HG02884 (cell line): ENCODE data around the gene SH3PXD2B.

Experiments
- ATAC-seq: cut with Tn5 transposase; IDR thresholded peaks from one replicate; pipeline ENCODE4 v1.9.1; 2021; ENCODE audit warnings: mild to moderate bottlenecking, moderate library complexity; ENCODE audit not compliant: unreplicated experiment

Gene SH3PXD2B

GRCh38 chr5:172281346-172281745 is 173.0 kb downstream of the SH3PXD2B start:
- no peak for ATAC-seq

GRCh38 chr5:172280929-172281328 is 173.4 kb downstream of the SH3PXD2B start:
- ATAC-seq = no peak

GRCh38 chr5:172280317-172280716 is 174.0 kb downstream of the SH3PXD2B start:
- no peak for ATAC-seq

GRCh38 chr5:172278356-172278755 is 176.0 kb downstream of the SH3PXD2B start:
- no peak for ATAC-seq

- ATAC-seq = no peak
Measured at GRCh38 chr5:172276214-172276613, 178.1 kb downstream of the SH3PXD2B start.
